Measurements from ENCODE around the gene ACYP2.

DNA sequence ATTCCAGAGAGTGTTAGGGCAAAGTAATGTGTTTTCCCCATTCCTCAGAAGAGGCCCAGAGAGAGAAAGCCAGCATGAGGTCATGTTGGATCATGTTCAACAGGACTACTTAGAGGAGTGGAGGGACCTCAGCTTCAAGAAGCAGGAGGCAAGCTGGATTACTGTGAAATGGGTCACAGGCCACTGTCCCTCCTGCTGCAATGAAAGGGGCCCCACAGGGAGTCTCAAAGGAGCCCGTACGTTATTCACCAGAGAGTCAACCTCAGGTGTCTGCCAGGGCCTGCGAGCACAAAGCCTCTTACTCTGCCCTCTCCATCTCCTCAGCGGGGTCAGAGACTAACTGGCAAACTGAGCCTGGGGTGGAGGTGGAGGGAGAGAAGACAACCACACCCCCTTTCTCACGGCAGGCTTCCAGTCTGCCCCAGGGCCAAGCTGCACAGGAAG, 27.2 kb upstream of the ACYP2 start:
- TF ChIP-seq, protein P1, sequence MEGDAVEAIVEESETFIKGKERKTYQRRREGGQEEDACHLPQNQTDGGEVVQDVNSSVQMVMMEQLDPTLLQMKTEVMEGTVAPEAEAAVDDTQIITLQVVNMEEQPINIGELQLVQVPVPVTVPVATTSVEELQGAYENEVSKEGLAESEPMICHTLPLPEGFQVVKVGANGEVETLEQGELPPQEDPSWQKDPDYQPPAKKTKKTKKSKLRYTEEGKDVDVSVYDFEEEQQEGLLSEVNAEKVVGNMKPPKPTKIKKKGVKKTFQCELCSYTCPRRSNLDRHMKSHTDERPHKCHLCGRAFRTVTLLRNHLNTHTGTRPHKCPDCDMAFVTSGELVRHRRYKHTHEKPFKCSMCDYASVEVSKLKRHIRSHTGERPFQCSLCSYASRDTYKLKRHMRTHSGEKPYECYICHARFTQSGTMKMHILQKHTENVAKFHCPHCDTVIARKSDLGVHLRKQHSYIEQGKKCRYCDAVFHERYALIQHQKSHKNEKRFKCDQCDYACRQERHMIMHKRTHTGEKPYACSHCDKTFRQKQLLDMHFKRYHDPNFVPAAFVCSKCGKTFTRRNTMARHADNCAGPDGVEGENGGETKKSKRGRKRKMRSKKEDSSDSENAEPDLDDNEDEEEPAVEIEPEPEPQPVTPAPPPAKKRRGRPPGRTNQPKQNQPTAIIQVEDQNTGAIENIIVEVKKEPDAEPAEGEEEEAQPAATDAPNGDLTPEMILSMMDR (IDR thresholded peaks at IDR 0.05; ENCODE audit: insufficient read depth, low read length, poor library complexity, severe bottlenecking) = no peak
- TF ChIP-seq EZH2phosphoT487 (conservative IDR thresholded peaks at IDR 0.05; ENCODE audit: low read length) = no peak
